Smooth muscle cell (in vitro differentiated cells): ENCODE data around the gene MEIOB. TPM values are rescaled to one million over a fixed set of nuclear protein-coding genes. Genes with fewer than 3 reads are reported as not detected.

Source experiments
- DNase-seq: peaks from one replicate; lab custom pipeline; 2025; ENCODE audit not compliant: unreplicated experiment; lab: John Stamatoyannopoulos, UW
- H2AFZ ChIP-seq: fragments of 200-600 bp; sonication (generic); 2 replicates; pipeline ENCODE4 v1.6.0; 2016; ENCODE audit warnings: antibody characterized with exemption, low read depth, mild to moderate bottlenecking
- H3F3A ChIP-seq: fragments of 200-600 bp; sonication (generic); 2 replicates; pipeline ENCODE4 v1.6.0; 2017; ENCODE audit warnings: antibody characterized with exemption, low read depth
- H3K27ac ChIP-seq: fragments of 200-600 bp; sonication (generic); 2 replicates; pipeline ENCODE4 v1.5.1; 2016; ENCODE audit warnings: low read depth, mild to moderate bottlenecking
- H3K27me3 ChIP-seq: fragments of 200-600 bp; sonication (generic); 2 replicates; pipeline ENCODE4 v1.6.1; 2016; ENCODE audit warnings: low read depth, mild to moderate bottlenecking
- H3K36me3 ChIP-seq: fragments of 200-600 bp; sonication (generic); 2 replicates; pipeline ENCODE4 v1.5.1; 2016; ENCODE audit warnings: low read depth
- H3K4me1 ChIP-seq: fragments of 200-600 bp; sonication (generic); 2 replicates; pipeline ENCODE4 v1.5.1; 2016; ENCODE audit warnings: low read depth
- H3K4me2 ChIP-seq: fragments of 200-600 bp; sonication (generic); 2 replicates; pipeline ENCODE4 v1.6.0; 2016; ENCODE audit warnings: mild to moderate bottlenecking
- H3K4me3 ChIP-seq: fragments of 200-600 bp; sonication (generic); 2 replicates; pipeline ENCODE4 v1.5.1; 2016; ENCODE audit warnings: mild to moderate bottlenecking
- H3K79me2 ChIP-seq: fragments of 200-600 bp; sonication (generic); 2 replicates; pipeline ENCODE4 v1.6.0; 2016; ENCODE audit warnings: low read depth, mild to moderate bottlenecking
- H3K9ac ChIP-seq: fragments of 200-600 bp; sonication (generic); 2 replicates; pipeline ENCODE4 v1.6.0; 2016; ENCODE audit warnings: low read depth
- H3K9me3 ChIP-seq: fragments of 200-600 bp; sonication (generic); replicated peaks from 2 replicates; pipeline ENCODE4 v1.5.1; 2016; ENCODE audit warnings: low read depth
- H4K20me1 ChIP-seq: fragments of 200-600 bp; sonication (generic); 2 replicates; pipeline ENCODE4 v1.6.0; 2016; ENCODE audit warnings: low read depth
- CTCF ChIP-seq: fragments of 200-600 bp; sonication (generic); IDR thresholded peaks from 2 replicates; pipeline ENCODE4 v1.5.1; 2017; ENCODE audit warnings: borderline replicate concordance, mild to moderate bottlenecking, antibody characterized with exemption; ENCODE audit not compliant: insufficient read depth, poor library complexity, severe bottlenecking
- WGBS: methylation state at CpG from one replicate; pipeline ENCODE4 v1.1.7; 2016; ENCODE audit warnings: low lambda C conversion rate; 5-methylcytosine and 5-hydroxymethylcytosine counted together
- polyA plus RNA-seq: library from polyadenylated mRNA; unstranded; fragments of >200 nt; fragmentation: Nextera tagmentation; extraction: Ambion mirVana; gene quantifications from 2 replicates; pipeline ENCODE4 v1.2.1, GENCODE V29; 2016
- total RNA-seq: library from RNA; depleted of rRNA; stranded (reverse); fragments of >200 nt; gene quantifications from 2 replicates; pipeline ENCODE4 v1.2.3, GENCODE V29; 2014

MEIOB gene
- total and polyA plus RNA-seq, 2 experiments from 2014 or later, result 0.18 to 1.7 TPM

GRCh38 chr16:1787322-1788094 lies 84.5 kb downstream of the MEIOB start:
- no peak overlapping the region for H3K9ac ChIP-seq
- TF ChIP-seq CTCF, result no peak
- H2AFZ ChIP-seq, result no peak overlapping the region
- H3K9me3 ChIP-seq, result no peaks in the 10 kb centered on the region
- DNase-seq, result no peak
- H3K4me3 ChIP-seq, result no peak overlapping the region
- no peaks in the 10 kb centered on the region for H3F3A ChIP-seq
- H4K20me1 ChIP-seq, result peaks cover 44% of the 10 kb centered on the region
- H3K27me3 ChIP-seq, result no peaks in the 10 kb centered on the region
- no peak overlapping the region for H3K27ac ChIP-seq
- WGBS, result 97% methylated on average over 34 of the region's 44 CpGs
- no peaks in the 10 kb centered on the region for H3K36me3 ChIP-seq
- no peak overlapping the region for H3K4me2 ChIP-seq
- H3K79me2 ChIP-seq, result peaks cover 37% of the 10 kb centered on the region
- no peaks in the 10 kb centered on the region for H3K4me1 ChIP-seq

- Histone ChIP-seq H3K9me3 (no peaks in the 10 kb centered on the region), H4K20me1 (peaks cover 44% of the 10 kb centered on the region), H3K27ac (no peak overlapping the region), H3K4me2 (no peak overlapping the region), H3F3A (no peaks in the 10 kb centered on the region), H3K79me2 (peaks cover 38% of the 10 kb centered on the region), H3K4me1 (no peaks in the 10 kb centered on the region), H3K9ac (no peak overlapping the region), H3K36me3 (no peaks in the 10 kb centered on the region), H3K4me3 (no peak overlapping the region), H2AFZ (no peak overlapping the region), H3K27me3 (no peaks in the 10 kb centered on the region)
- no peak for DNase-seq
- no peak for TF ChIP-seq CTCF
- WGBS, result 93% methylated on average over 6 of the region's 6 CpGs
Measured at GRCh38 chr16:1787056-1787321, 85.0 kb downstream of the MEIOB start.

GRCh38 chr16:1786242-1787055 lies 85.5 kb downstream of the MEIOB start:
- H3K9me3 ChIP-seq, result no peaks in the 10 kb centered on the region
- H3K4me1 ChIP-seq, result peaks cover 1% of the 10 kb centered on the region
- no peak overlapping the region for H2AFZ ChIP-seq
- DNase-seq, result no peak
- TF ChIP-seq CTCF, result no peak
- H3K27ac ChIP-seq, result no peak overlapping the region
- H3K9ac ChIP-seq, result no peak overlapping the region
- WGBS, result 97% methylated on average over 48 of the region's 51 CpGs
- no peak overlapping the region for H3K4me3 ChIP-seq
- peaks cover 40% of the 10 kb centered on the region for H3K79me2 ChIP-seq
- H3F3A ChIP-seq, result no peaks in the 10 kb centered on the region
- no peak overlapping the region for H3K4me2 ChIP-seq
- no peaks in the 10 kb centered on the region for H3K36me3 ChIP-seq
- peaks cover 45% of the 10 kb centered on the region for H4K20me1 ChIP-seq
- no peaks in the 10 kb centered on the region for H3K27me3 ChIP-seq
